Measurements from ENCODE around the gene BAIAP2L1.

GRCh38 chr7:98254951-98255610, 145.8 kb downstream of the BAIAP2L1 start:
- no peak for TF ChIP-seq POLR2AphosphoS5 (IDR thresholded peaks at IDR 0.05; ENCODE audit: low read depth, low read length)
- no peak for TF ChIP-seq CTCF (IDR thresholded peaks at IDR 0.05)
- no peak for TF ChIP-seq TCF7L2 (IDR thresholded peaks at IDR 0.05; ENCODE audit: low read depth, low read length)
- no peak for TF ChIP-seq REST (IDR thresholded peaks at IDR 0.05; ENCODE audit: insufficient read depth in 1 of 2, low read depth in 2 of 2, low read length in 1 of 2)

All from Panc1 (cell line).